Stimulated activated CD4-positive, alpha-beta T cell treated with anti-CD3 and anti-CD28 coated beads, Interleukin-1b, Interleukin-23, amount 100 ng/mL, for 24 hours (primary cell): ENCODE measurements around the gene ANKFN1.

Experiments used
- DNase-seq, 4 experiments: peaks; one replicate each; pipeline ENCODE4 v3.0.0-alpha.2; 2020; ENCODE audit warnings: low read depth in 4 of 4, low spot score in 1 of 4

Gene ANKFN1

GRCh38 chr17:56432443-56432842 is 279.2 kb downstream of the ANKFN1 start:
- DNase-seq, result no peak

- no peak for DNase-seq
Observed at GRCh38 chr17:56434610-56435009, 281.3 kb downstream of the ANKFN1 start.

- no peak for DNase-seq
Observed at GRCh38 chr17:56436142-56436541, 282.9 kb downstream of the ANKFN1 start.

GRCh38 chr17:56440419-56440818 is 287.1 kb downstream of the ANKFN1 start:
- DNase-seq, result no peak

GRCh38 chr17:56441308-56441707 is 288.0 kb downstream of the ANKFN1 start:
- no peak for DNase-seq

GRCh38 chr17:56445692-56446411 is 292.6 kb downstream of the ANKFN1 start:
- DNase-seq, result no peak

- DNase-seq, result no peak
Observed at GRCh38 chr17:56447171-56447570, 293.9 kb downstream of the ANKFN1 start.

- no peak for DNase-seq
Observed at GRCh38 chr17:56448371-56448770, 295.1 kb downstream of the ANKFN1 start.

- DNase-seq, result no peak
Observed at GRCh38 chr17:56449176-56449575, 295.9 kb downstream of the ANKFN1 start.

- no peak for DNase-seq
Observed at GRCh38 chr17:56451629-56452028, 298.4 kb downstream of the ANKFN1 start.

- no peak for DNase-seq
Observed at GRCh38 chr17:56452461-56452860, 299.2 kb downstream of the ANKFN1 start.

- no peak for DNase-seq
Observed at GRCh38 chr17:56457501-56457900, 304.2 kb downstream of the ANKFN1 start.

GRCh38 chr17:56465886-56466285 is 312.6 kb downstream of the ANKFN1 start:
- no peak for DNase-seq

GRCh38 chr17:56468840-56469239 is 315.6 kb downstream of the ANKFN1 start:
- DNase-seq, result no peak

GRCh38 chr17:56471696-56472095 is 318.4 kb downstream of the ANKFN1 start:
- no peak for DNase-seq

- no peak for DNase-seq
Observed at GRCh38 chr17:56475116-56475515, 321.8 kb downstream of the ANKFN1 start.

GRCh38 chr17:56478836-56479447 is 325.7 kb downstream of the ANKFN1 start:
- no peak for DNase-seq

GRCh38 chr17:56480501-56480900 is 327.2 kb downstream of the ANKFN1 start:
- DNase-seq, result no peak

GRCh38 chr17:56481659-56482058 is 328.4 kb downstream of the ANKFN1 start:
- DNase-seq, result no peak

GRCh38 chr17:56482229-56482628 is 329.0 kb downstream of the ANKFN1 start:
- DNase-seq, result no peak

- DNase-seq, result no peak
Observed at GRCh38 chr17:56486732-56487131, 333.5 kb downstream of the ANKFN1 start.

- DNase-seq, result no peak
Observed at GRCh38 chr17:56488800-56489199, 335.5 kb downstream of the ANKFN1 start.

GRCh38 chr17:56489980-56490379 is 336.7 kb downstream of the ANKFN1 start:
- DNase-seq, result no peak
